Thyroid gland (tissue), 4 donors: Measurements from ENCODE around the gene ZNF28. TPM values are rescaled to one million over a fixed set of nuclear protein-coding genes. Genes with fewer than 3 reads are reported as not detected.
"Not testable (repeated sequence)": the region's sequence is repeated elsewhere in the genome, so short reads cannot be mapped to it uniquely, and the experiment has no call there.

Experiments used
- DNase-seq, 2 donors: peaks; one replicate each; pipeline ENCODE4 v3.0.0-alpha.2; 2019
- H3K27ac ChIP-seq, 3 donors: fragments of 200-600 bp; sonication (generic); 1 replicate in 2 of 3; 2 replicates in 1 of 3; pipeline ENCODE4 v1.5.1; 2016 to 2019; ENCODE audit warnings: mild to moderate bottlenecking in 1 of 3, moderate library complexity in 1 of 3
- H3K27me3 ChIP-seq: fragments of 200-600 bp; sonication (generic); one replicate; pipeline ENCODE4 v1.5.1; 2019
- H3K36me3 ChIP-seq, 2 donors: fragments of 200-600 bp; sonication (generic); one replicate each; pipeline ENCODE4 v1.5.1; 2016 to 2019
- H3K4me1 ChIP-seq, 2 donors: fragments of 200-600 bp; sonication (generic); one replicate each; pipeline ENCODE4 v1.5.1; 2017 to 2019
- H3K4me3 ChIP-seq, 3 donors: fragments of 200-600 bp; sonication (generic); replicated peaks in 1 of 3; 1 replicate in 2 of 3; 2 replicates in 1 of 3; pipeline ENCODE4 v1.5.1; 2016; ENCODE audit warnings: mild to moderate bottlenecking in 1 of 3
- H3K9me3 ChIP-seq: fragments of 200-600 bp; sonication (generic); one replicate; pipeline ENCODE4 v1.5.1; 2017
- POLR2A ChIP-seq, 2 donors: fragments of 450-650 bp; IDR thresholded peaks; one replicate each; pipeline ENCODE4 v1.6.1; 2017; ENCODE audit warnings: antibody characterized with exemption in 2 of 2, mild to moderate bottlenecking in 2 of 2, moderate library complexity in 1 of 2
- WGBS, 2 donors: methylation state at CpG; one replicate each; pipeline ENCODE4 v1.1.5; 2017; 5-methylcytosine and 5-hydroxymethylcytosine counted together
- intact Hi-C: fragments of 100-400 bp; cut with DNase I; formaldehyde crosslinking; loops from one replicate; pipeline ENCODE4 v1.15.1; 2023
- total RNA-seq, 4 donors: library from RNA; depleted of rRNA; stranded (reverse); fragments of >200 nt; gene quantifications; one replicate each; pipeline ENCODE4 v1.2.3, GENCODE V29; 2016
- TF ChIP-seq, protein P1 (sequence below), 6 experiments: fragments of 200-600 bp in 3 of 6; fragments of 450-650 bp in 3 of 6; sonication (generic) in 3 of 6; IDR thresholded peaks; one replicate each; pipeline ENCODE4 v1.5.1; 2016 to 2019; ENCODE audit warnings: antibody characterized with exemption in 6 of 6, mild to moderate bottlenecking in 2 of 6, inconsistent platforms in 1 of 6, moderate library complexity in 1 of 6

Gene ZNF28
- total RNA-seq, 4 donors from 2014 or later: 14.4 to 22.8 (median 21.6) TPM

DNA sequence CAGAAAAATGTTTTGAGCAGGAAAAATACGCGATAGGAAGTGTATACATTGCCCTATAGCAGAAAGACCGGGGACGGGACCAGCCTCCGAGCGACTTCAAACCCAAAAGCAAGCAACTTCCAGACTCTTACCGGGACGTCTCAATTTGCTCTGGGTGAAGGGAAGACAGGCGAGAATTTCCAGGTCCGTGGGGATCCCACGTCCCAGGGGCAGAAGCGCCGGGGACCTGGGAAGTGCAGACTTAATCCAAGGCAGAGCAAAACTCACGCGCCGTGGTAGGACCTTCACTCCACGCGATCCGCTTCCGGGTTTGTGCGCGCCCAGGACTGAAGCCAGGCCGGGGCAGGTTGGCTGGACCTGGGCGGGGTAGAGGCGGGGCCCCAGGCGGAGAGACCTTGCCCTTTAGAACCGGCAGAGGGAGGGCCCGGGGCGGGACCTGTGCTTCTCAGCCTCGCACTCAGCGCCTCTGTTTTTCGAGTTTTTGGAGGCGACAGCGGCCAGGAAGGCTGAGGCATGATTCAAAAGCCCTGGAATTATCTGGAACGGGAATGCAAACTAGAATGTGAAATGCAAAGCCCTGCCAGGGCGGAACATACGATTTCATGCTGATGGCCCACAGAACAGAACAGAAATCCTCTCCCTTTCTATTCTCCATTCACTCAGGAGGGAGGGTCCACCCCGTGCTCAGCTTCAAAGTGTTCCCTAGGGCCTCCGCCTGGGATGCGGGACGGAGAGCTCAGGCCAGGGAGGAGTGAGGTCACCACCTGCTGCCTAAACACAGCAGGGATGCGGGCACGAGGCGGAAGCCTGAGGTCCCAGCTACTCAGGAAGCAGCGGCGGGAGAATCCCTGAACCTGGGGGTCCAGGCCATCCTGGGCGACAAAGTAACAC, 34.7 kb downstream of the ZNF28 start, which contains the start of gene ZNF600:
ZNF600 (minus strand) TSS at position 328 of the 891 bp plus-strand sequence. CDS start 7,903 bp downstream, outside the sequence.
- H3K27me3 ChIP-seq, H3K4me1 ChIP-seq, H3K36me3 ChIP-seq, intact Hi-C loops, H3K9me3 ChIP-seq: not testable (repeated sequence)
- peak within 1 kb of the TSS in 1 of 3 donors; percentile 68 for H3K27ac ChIP-seq
- WGBS, 2 donors: 2% methylated on average over 43 to 47 of the region's 47 CpGs
- peak within 1 kb of the TSS; percentile 37 to 74 (median 72) for H3K4me3 ChIP-seq
- peak in 1 of 2 donors; percentile 65 for TF ChIP-seq POLR2A (IDR thresholded peaks at IDR 0.05)
- TF ChIP-seq, protein P1, sequence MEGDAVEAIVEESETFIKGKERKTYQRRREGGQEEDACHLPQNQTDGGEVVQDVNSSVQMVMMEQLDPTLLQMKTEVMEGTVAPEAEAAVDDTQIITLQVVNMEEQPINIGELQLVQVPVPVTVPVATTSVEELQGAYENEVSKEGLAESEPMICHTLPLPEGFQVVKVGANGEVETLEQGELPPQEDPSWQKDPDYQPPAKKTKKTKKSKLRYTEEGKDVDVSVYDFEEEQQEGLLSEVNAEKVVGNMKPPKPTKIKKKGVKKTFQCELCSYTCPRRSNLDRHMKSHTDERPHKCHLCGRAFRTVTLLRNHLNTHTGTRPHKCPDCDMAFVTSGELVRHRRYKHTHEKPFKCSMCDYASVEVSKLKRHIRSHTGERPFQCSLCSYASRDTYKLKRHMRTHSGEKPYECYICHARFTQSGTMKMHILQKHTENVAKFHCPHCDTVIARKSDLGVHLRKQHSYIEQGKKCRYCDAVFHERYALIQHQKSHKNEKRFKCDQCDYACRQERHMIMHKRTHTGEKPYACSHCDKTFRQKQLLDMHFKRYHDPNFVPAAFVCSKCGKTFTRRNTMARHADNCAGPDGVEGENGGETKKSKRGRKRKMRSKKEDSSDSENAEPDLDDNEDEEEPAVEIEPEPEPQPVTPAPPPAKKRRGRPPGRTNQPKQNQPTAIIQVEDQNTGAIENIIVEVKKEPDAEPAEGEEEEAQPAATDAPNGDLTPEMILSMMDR (IDR thresholded peaks at IDR 0.05): peak in 3 of 6 experiments; percentile 27 to 42 (median 30)
- peak; percentile 94 to 96 for DNase-seq

DNA sequence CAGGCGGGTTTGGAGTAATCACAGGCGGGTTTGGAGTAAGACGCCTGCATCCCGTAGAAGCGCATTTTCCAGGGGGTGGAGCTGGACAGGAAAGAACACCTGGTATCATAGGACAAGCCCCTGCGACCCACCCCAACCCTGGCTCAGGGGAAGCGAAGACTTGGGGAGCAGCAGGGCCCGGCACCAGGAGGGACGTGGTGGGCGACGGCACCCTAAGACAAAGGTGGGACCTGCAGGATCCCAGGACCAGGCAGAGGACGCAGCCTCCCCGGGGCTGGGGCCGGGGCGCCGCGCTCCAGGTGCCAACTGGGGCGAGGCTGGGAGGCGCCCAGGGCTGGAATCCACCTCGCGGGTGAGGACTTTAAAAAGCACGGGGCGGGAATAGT, 35.4 kb downstream of the ZNF28 start:
- intact Hi-C loops: no loop called here
- Histone ChIP-seq H3K36me3 (no peaks in the 10 kb centered on the region), H3K27me3 (no peaks in the 10 kb centered on the region), H3K4me1 (peaks cover 0 to 8% of the 10 kb centered on the region in 2 donors), H3K27ac (peak overlapping the region in 1 of 3 donors; percentile 68), H3K9me3 (no peaks in the 10 kb centered on the region), H3K4me3 (peak overlapping the region; percentile 29 to 74 (median 72))
- DNase-seq: peak; percentile 9 to 20
- TF ChIP-seq POLR2A (IDR thresholded peaks at IDR 0.05): no peak
- TF ChIP-seq, protein P1 (IDR thresholded peaks at IDR 0.05): no peak
- WGBS, 2 donors: 1 to 2% methylated on average over 23 of the region's 23 CpGs

DNA sequence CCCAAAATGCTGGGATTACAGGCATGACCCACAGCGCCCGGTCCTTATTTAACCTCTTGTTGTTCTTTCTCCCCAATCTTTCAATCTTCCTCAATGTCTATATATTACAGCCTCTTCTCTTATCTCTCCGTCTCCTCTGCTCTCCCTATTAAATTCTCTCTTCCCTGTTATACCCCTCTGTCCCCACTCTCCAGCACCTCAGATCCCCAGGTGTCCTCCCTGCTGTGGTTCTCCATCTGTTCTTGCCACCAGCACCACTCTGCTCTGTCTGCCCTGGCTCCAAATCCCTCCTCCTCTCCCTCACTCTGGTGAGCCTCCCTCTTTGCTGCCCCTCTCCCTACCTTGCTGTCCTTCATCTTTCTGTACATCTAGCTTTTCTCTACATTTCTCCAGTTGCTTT, 35.9 kb downstream of the ZNF28 start:
- WGBS, 2 donors: 83 to 88% methylated on average over 3 of the region's 3 CpGs
- Histone ChIP-seq H3K4me1 (peaks cover 0 to 8% of the 10 kb centered on the region in 2 donors), H3K27ac (no peak overlapping the region), H3K36me3 (no peaks in the 10 kb centered on the region), H3K27me3 (no peaks in the 10 kb centered on the region), H3K4me3 (peak overlapping the region in 2 of 3 donors; percentile 72 to 74), H3K9me3 (no peaks in the 10 kb centered on the region)
- TF ChIP-seq POLR2A (IDR thresholded peaks at IDR 0.05): no peak
- intact Hi-C loops: no loop called here
- no peak for DNase-seq

DNA sequence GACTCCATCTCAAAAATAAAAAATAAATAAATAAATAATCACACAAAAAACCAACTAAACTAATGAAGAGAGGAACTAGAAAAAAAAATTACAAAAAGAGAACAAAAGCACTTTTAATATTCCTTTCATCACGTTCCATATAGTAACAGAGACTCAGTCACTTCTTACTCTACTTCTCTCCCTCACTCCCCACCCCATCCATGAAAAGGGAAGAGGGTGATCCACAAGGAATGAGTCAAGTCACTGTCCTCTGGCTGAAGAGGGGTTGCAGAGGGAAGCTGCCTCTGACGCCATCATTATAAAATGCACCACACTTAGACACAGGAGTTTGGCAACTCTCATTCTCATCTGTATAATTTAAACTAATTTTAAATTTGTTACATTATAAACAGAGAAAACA, 38.6 kb downstream of the ZNF28 start:
- WGBS, 2 donors: 83 to 93% methylated on average over 2 of the region's 2 CpGs
- H3K4me3 ChIP-seq, H3K9me3 ChIP-seq, DNase-seq, intact Hi-C loops, H3K4me1 ChIP-seq, H3K36me3 ChIP-seq, H3K27me3 ChIP-seq, H3K27ac ChIP-seq: not testable (repeated sequence)

DNA sequence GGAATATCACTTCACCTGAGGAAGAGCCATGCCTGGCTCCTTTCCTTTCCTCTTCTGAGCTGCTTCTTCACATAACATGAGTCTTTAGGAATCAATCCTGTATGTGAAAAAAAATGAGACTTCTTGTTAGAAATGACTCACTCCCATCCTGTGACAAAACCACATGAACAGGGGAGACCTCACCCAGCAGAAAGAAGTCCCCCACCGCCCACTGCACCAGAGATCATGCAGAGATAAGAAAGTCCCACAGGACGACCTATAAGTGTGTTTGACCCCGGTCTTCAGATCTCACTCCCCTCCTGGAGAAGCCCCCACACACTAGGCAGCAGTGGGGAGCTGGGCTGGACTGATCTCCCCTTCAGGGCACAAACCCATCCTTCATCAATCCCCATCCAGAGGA, 42.6 kb downstream of the ZNF28 start:
- H3K4me3 ChIP-seq: no peak overlapping the region
- H3K27ac ChIP-seq: no peak overlapping the region
- no peak for TF ChIP-seq POLR2A (IDR thresholded peaks at IDR 0.05)
- TF ChIP-seq, protein P1 (IDR thresholded peaks at IDR 0.05): no peak
- WGBS, 2 donors: 63 to 70% methylated on average over 3 of the region's 3 CpGs
- H3K9me3 ChIP-seq: no peaks in the 10 kb centered on the region
- no peak for DNase-seq
- peaks cover 0 to under 1% of the 10 kb centered on the region in 2 donors for H3K36me3 ChIP-seq
- H3K4me1 ChIP-seq: no peaks in the 10 kb centered on the region
- intact Hi-C loops: no loop called here
- no peaks in the 10 kb centered on the region for H3K27me3 ChIP-seq

DNA sequence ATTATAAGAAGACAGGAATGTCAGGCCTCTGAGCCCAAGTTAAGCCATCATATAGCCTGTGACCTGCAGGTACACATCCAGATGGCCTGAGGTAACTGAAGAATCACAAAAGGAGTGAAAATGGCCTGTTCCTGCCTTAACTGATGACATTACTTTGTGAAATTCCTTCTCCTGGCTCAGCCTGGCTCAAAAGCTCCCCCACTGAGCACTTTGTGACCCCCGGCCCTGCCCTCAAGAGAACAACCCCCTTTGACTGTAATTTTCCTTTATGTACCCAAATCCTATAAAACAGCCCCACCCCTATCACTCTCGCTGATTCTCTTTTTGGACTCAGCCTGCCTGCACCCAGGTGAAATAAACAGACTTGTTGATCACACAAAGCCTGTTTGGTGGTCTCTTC, 65.0 kb downstream of the ZNF28 start:
- intact Hi-C loops, H3K4me1 ChIP-seq, H3K27ac ChIP-seq, DNase-seq, H3K36me3 ChIP-seq, H3K27me3 ChIP-seq, H3K4me3 ChIP-seq, H3K9me3 ChIP-seq: not testable (repeated sequence)
- 91 to 94% methylated on average over 2 of the region's 2 CpGs for WGBS, 2 donors
